ENCODE measurements around the gene MXRA7.
A peak's percentile ranks its signal among the peaks of the same experiment; 100 is the strongest.
"Not testable (repeated sequence)": the region's sequence is repeated elsewhere in the genome, so short reads cannot be mapped to it uniquely, and the experiment has no call there.

The MXRA7 gene

DNA sequence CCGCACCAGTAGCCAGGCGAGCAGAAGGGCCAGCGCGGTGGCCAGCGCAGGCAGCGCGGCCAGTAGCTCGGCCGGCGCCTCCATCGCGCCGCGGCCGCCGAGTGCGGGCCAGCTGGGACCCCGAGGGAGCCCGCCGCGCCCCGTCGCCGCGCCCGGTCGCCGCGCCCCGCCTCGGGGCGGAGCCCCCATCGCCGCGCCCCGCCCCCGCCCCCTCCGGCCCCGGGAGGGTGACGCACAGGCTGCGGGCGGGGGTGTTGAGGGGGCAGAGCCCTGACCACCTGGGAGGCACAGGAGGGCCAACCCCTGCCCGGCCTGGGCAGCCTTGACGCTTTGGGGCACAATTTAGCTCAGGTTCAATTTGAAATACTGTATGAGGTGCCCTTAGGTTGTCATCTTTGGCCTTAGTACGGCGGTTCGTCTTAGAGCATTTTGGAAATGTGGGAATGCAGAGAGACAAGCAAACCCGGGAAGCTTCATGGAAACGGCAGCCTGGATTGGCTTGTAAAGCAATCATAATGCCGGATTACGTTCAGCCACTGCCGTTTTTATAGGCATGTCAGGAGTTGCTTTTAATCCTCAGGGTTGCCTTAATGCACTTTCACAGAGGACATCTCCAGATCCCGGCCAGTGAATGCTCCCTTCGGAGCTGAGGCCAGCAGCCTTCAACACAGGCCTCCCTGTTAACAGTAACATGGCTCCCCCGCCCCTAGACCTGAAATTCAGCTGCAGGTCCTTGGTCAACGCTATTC, at the start of gene MXRA7:
Gene MXRA7, minus strand, starts transcription at position 103 of the 749 bp plus-strand sequence. Its CDS starts 19 bp downstream, at position 84.
- peak; percentile 77 for DNase-seq

- no peak for DNase-seq
Observed at GRCh38 chr17:76758570-76758969, 47.8 kb upstream of the MXRA7 start.

DNA sequence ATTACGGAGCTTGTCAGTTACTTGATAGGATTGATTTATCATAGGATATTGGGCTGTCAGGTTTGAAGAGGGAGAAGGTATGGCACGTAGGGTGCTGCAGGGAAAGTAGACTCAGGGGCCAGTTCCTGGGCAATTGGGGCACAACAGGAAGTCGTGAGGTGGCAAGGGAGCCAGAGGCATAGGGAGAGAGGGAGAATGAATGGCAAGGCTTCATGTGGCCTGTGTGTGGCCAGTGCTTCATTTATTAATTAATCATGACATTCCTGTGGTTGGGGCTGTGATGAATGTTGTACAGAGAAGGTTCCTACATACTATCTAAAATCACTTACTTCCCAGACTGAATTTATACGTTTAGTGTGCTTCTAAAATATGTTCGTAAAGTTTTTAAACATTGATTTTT, 46.5 kb upstream of the MXRA7 start:
- peak; percentile 20 for DNase-seq

GRCh38 chr17:76755285-76755684, 44.5 kb upstream of the MXRA7 start:
- no peak for DNase-seq

GRCh38 chr17:76753061-76753961, 42.5 kb upstream of the MXRA7 start:
- DNase-seq: no peak

GRCh38 chr17:76752006-76752405, 41.2 kb upstream of the MXRA7 start:
- DNase-seq: peak; percentile 34

- DNase-seq: no peak
Observed at GRCh38 chr17:76751416-76751993, 40.7 kb upstream of the MXRA7 start.

GRCh38 chr17:76748657-76749056, 37.9 kb upstream of the MXRA7 start:
- no peak for DNase-seq

DNA sequence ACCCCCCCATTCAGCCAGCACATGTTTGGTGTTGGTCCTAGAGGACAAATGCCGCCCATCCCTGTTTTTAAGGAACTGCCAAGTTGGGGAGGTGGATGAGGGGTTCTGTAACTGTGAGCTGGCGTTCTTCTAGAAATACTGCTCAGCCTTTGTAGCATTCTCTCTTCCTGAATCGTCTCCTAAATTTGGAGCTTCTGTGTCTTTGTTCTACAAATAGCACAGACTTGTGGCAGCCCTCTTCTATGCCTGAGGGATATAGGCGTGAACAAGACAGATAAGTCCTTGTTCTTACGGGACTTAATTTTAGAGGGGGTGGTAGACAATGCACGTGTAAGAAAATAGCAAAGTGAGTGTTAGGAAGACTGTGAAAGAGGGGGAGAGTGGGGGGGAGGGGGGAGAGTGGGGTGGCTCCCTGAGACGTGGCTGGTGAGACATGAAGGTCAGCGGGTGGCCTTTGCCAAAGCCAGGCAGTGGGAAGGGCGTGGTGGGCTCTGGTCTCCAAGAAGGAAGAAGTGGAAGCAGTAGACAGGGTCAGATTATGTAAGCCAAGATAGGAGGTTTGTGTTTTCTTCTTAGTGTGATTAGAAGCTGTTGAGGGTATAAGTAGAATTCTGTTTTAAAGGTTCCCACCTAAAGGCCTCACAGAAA, 37.1 kb upstream of the MXRA7 start:
- DNase-seq: no peak

DNA sequence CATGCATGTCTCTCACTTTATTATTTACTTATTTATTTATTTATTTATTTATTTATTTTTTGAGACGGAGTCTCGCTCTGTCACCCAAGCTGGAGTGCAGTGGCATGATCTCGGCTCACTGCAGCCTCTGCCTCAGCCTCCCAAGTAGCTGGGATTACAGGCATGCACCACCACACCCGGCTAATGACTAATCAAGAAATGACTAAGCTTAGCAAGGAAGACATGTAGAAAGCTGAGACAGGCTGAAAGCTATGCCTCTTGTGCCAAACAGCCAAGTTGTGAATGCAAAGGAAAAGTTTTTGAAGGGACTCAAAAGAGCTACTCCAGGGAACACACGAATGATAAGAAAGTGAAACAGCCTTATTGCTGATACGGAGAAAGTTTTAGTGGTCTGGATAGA, 35.0 kb upstream of the MXRA7 start:
- peak; percentile 34 for DNase-seq

- no peak for DNase-seq
Observed at GRCh38 chr17:76744747-76745146, 34.0 kb upstream of the MXRA7 start.

DNA sequence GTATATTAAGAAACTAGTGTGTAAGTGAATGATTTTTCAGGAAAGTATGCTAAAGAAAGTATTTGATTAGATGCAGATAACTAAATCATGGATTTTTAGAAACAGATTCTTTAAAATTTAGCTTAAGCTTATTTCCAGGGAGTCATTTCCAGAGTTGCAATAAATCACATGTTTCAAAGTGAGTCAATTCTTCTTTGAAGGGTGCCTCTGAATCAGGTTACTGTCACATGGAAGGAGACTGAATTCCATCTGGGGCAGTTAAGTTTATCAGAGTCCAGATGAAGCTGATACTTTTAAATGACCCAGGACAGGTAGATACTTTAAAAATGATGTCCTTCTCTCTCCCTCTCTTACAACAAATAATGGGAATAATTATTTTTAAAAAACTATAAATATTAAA, 32.2 kb upstream of the MXRA7 start:
- peak; percentile 45 for DNase-seq

- peak; percentile 25 for DNase-seq
Observed at GRCh38 chr17:76740329-76741118, 29.8 kb upstream of the MXRA7 start.

DNA sequence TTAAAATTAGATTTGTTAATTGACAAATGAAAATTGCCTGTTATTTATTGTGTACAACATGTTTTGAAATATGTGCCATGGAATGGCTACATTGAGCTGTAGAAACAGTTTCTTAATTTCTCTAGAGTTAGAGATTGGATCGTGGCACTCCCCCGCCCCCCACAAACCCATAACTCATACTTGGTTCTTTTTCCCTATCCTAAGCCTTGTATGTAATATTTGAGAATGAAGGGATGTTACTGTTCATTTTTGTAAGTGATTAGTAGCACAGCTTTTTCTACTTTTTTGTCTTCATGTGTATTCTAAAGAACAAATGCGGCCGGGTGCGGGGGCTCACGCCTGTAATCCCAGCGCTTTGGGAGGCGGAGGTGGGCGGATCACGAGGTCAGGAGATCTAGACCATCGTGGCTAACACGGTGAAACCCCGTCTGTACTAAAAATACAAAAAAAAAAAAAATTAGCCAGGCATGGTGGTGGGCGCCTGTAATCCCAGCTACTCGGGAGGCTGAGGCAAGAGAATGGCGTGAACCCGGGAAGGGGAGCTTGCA, 28.9 kb upstream of the MXRA7 start:
- DNase-seq: not testable (repeated sequence)

- DNase-seq: no peak
Observed at GRCh38 chr17:76738468-76738850, 27.7 kb upstream of the MXRA7 start.

DNA sequence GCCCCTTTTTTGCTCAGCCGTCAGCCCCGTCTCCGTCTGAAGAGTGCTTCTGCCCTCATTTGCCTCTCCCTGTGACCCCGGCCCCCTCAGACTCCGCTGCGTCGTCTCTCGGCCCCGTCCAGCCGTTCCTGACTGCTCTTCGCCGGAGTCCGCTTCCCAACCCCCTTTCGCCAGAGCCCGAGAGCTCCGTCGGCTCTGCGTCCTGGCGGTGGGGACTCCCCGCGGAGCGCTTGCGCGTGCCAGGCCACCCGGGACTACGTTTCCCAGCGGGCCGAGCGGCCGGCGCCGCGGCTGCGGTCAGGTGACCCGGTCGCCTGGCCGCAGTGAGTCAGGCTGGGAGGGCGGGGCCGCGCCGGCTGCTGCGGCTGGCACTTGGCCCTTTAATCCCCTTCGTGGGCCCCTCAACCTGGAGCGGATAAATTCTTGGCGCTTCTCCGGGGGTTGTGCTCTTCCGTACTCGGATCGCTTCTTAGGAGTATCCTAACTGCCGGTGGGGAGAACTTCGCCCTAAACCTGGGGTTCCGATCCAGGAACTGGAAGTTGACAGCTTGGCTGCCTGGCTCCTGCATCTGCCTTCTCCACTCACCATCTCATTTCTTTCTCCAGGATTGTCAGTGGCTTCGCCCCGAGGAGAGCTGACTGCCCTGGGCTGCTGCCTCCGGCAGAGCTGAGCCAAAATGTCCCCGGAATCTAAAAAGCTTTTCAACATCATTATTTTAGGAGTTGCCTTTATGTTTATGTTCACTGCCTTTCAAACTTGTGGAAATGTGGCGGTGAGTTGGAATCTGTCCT, 27.1 kb upstream of the MXRA7 start, which contains the start of gene MFSD11:
Gene MFSD11, plus strand, starts transcription at position 444 of the 792 bp plus-strand sequence. Its CDS starts 234 bp downstream, at position 678.
- DNase-seq: peak; percentile 95

DNA sequence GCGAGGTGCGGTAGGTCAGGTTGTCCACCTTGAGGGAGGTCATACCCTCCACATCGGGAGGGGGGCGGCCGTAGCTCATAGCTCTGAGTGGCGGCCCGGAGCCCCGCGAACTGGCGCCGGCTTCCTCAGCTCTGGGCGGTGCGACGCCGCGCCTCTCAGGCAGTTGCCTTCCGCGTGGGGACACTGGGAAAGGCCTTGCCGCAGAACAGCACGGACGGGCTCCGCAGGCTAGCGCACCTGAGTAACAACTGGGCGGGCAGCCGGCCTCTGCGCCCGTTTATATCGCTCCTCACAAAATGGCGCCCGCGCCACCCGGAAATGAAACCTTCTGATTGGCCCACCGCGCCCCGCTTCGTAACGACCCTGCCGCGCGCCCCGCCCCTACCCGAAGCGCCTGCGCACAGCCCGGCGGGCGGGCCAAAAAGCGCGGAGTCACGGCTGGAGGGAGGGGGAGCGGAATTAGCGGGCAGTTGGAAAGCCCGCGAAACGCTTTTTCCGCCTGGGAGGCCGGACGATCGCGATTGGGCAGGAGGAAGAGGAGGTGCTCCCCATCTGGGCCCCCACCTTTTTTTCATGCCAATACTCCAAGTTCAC, 26.4 kb upstream of the MXRA7 start, which contains the start of gene SRSF2:
Gene SRSF2, minus strand, starts transcription at position 250 of the 594 bp plus-strand sequence. Its CDS starts 171 bp downstream, at position 79.
- peak; percentile 99 for DNase-seq

DNA sequence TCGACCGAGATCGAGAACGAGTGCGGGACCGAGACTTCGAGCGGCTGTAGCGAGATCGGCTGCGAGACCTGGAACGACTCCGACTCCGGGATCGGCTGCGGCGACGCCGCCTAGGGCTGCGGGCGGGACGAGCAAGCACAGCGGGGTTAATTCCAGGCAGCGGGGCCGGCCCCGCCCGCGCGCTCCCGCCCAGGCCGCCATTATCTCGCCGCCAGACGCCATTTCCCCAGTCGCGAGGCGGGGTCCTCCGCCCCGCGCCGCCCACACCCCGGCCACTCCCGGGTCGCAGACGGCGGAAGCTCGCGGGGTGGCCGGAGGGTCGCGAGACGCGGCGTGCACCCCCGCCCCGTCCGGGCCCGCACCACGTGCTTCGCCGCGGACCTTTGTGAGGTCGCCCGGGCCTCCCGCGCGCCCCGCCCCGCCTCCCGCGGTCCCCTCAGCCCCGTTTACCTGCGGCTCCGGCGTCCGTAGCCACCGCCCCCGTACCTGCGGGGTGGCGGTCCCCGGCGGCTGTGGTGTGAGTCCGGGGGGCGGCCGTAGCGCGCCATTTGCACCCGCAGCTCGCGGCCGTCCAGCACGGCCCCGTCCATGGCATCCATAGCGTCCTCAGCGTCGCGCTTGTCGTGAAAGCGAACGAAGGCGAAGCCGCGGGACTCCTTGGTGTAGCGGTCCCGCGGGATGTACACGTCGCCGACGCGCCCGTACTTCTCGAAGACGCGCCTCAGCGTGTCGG, 25.8 kb upstream of the MXRA7 start:
- peak; percentile 55 for DNase-seq

- no peak for DNase-seq
Observed at GRCh38 chr17:76735586-76736348, 25.0 kb upstream of the MXRA7 start.

All from fibroblast of skin of right biceps (primary cell).